ENCODE measurements around the gene VHLL. TPM values are rescaled to one million over a fixed set of nuclear protein-coding genes. Genes with fewer than 3 reads are reported as not detected.
A peak's percentile ranks its signal among the peaks of the same experiment; 100 is the strongest.

VHLL gene
- total RNA-seq, 1 donor from 2014 or later, result 0.46 TPM

DNA sequence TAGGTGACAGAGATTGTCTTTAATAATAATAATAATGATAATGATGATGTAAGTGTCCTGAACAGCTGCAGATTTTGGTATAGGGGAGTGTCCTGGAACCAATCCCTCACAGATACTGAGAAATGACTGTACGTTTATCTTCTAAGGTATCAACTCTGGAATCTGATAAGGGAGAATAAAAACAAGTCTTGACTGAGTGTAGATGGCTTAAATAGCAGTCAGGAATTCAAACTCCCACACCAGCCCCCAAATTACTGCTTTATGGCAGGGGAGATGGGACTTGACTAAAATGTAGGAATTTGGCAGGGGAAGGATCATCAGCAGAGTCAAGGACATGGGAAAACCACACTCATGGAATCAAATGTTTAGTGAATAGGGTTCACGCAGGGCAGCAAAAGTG lies 6.1 kb upstream of the VHLL start:
- no peaks in the 10 kb centered on the region for H3K9me3 Mint-ChIP-seq (ENCODE audit: low read depth)
- H3K4me1 Mint-ChIP-seq (ENCODE audit: low read depth), result no peaks in the 10 kb centered on the region
- no peak overlapping the region for H3K4me3 Mint-ChIP-seq (ENCODE audit: low read depth)
- H3K27me3 Mint-ChIP-seq, result no peaks in the 10 kb centered on the region
- H3K27ac Mint-ChIP-seq, result peak overlapping the region; percentile 64
- TF ChIP-seq, protein P1, sequence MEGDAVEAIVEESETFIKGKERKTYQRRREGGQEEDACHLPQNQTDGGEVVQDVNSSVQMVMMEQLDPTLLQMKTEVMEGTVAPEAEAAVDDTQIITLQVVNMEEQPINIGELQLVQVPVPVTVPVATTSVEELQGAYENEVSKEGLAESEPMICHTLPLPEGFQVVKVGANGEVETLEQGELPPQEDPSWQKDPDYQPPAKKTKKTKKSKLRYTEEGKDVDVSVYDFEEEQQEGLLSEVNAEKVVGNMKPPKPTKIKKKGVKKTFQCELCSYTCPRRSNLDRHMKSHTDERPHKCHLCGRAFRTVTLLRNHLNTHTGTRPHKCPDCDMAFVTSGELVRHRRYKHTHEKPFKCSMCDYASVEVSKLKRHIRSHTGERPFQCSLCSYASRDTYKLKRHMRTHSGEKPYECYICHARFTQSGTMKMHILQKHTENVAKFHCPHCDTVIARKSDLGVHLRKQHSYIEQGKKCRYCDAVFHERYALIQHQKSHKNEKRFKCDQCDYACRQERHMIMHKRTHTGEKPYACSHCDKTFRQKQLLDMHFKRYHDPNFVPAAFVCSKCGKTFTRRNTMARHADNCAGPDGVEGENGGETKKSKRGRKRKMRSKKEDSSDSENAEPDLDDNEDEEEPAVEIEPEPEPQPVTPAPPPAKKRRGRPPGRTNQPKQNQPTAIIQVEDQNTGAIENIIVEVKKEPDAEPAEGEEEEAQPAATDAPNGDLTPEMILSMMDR (IDR thresholded peaks at IDR 0.05; ENCODE audit: unreplicated experiment), result no peak
- peaks cover 13% of the 10 kb centered on the region for H3K36me3 Mint-ChIP-seq (ENCODE audit: insufficient read depth)
- no peak for DNase-seq (ENCODE audit: low spot score, unreplicated experiment)

DNA sequence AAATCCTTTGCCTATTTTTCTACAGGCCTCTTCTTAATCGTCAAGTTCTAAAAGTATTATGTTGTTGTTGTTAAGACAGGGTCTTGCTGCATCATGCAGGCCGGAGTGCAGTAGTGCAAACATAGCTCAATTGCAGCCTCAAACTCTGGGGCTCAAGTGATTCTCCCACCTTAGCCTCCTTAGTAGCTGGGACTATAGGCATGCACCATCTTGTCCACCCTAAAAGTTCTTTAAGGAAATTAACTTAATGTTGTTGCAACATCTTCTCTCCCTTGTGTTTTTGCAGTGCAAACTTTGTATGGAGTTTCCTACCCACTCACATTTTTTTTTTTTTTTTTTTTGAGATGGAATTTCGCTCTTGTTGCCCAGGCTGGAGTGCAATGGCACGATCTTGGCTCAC lies 4.1 kb upstream of the VHLL start:
- no peaks in the 10 kb centered on the region for H3K4me1 Mint-ChIP-seq (ENCODE audit: low read depth)
- peaks cover 8% of the 10 kb centered on the region for H3K36me3 Mint-ChIP-seq (ENCODE audit: insufficient read depth)
- TF ChIP-seq, protein P1 (IDR thresholded peaks at IDR 0.05; ENCODE audit: unreplicated experiment), result no peak
- no peak for DNase-seq (ENCODE audit: low spot score, unreplicated experiment)
- no peak overlapping the region for H3K4me3 Mint-ChIP-seq (ENCODE audit: low read depth)
- H3K27me3 Mint-ChIP-seq, result no peaks in the 10 kb centered on the region
- H3K9me3 Mint-ChIP-seq (ENCODE audit: low read depth), result no peaks in the 10 kb centered on the region
- no peak overlapping the region for H3K27ac Mint-ChIP-seq

DNA sequence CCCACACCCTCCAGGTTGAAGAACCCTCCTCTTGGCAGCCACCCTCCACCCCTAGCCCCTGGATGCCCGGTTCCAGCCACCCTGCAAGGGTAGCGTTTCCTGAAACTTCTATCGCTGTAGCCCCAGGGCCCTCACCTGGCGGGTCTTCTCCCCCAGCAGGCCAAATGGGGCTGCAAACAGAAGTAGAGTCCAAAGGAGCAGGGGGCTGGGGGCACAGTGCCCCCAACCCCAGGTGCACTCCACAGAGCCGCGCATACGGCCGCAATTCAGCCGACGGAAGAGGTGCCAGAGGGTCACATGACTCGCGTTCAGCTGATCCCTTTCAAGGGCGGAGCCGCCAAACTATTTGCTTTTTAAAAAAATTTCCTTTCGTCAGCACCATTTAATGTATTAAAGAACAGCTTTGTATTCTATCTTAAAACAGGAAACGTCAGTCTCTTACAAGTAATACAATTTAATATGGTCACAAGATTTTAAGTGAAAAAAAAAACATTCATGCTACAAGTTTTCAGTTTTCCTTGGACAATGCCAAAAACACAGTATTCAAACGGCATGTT lies 3.6 kb downstream of the VHLL start, which contains the start of gene GLMP:
GLMP (minus strand) TSS at position 289 of the 557 bp plus-strand sequence; CDS start at position 255, 34 bp downstream.
- Mint-ChIP-seq H3K9me3 (ENCODE audit: low read depth) (no peaks in the 10 kb centered on the region), H3K4me1 (ENCODE audit: low read depth) (peaks cover 19% of the 10 kb centered on the region), H3K27me3 (no peaks in the 10 kb centered on the region), H3K4me3 (ENCODE audit: low read depth) (peak within 1 kb of the TSS; percentile 87), H3K27ac (peak within 1 kb of the TSS; percentile 77), H3K36me3 (ENCODE audit: insufficient read depth) (no peaks in the 10 kb centered on the region)
- TF ChIP-seq, protein P1 (IDR thresholded peaks at IDR 0.05; ENCODE audit: unreplicated experiment), result no peak
- DNase-seq (ENCODE audit: low spot score, unreplicated experiment), result no peak

DNA sequence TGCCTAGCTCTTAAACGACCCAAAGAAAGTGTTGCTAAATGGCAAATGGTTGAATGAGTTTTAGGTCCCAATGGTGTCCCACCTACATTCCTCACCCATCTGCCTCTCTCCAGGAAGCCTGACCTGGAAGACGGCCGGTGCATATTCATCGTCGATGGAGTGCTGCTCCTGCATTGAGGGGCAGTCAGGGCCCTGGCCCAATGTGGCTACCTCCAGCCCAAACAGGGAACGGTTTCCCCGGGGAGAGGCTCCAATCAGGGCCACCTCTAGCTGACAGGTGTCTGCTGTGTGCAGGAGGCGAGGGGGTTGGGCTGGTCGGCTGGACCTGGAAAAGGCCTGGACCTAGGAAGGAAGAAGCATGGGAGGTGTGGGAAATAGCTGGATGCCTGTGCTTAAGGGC lies 5.2 kb downstream of the VHLL start:
- Mint-ChIP-seq H3K4me1 (ENCODE audit: low read depth) (peaks cover 19% of the 10 kb centered on the region), H3K27ac (no peak overlapping the region), H3K27me3 (no peaks in the 10 kb centered on the region), H3K36me3 (ENCODE audit: insufficient read depth) (no peaks in the 10 kb centered on the region), H3K4me3 (ENCODE audit: low read depth) (no peak overlapping the region), H3K9me3 (ENCODE audit: low read depth) (no peaks in the 10 kb centered on the region)
- TF ChIP-seq, protein P1 (IDR thresholded peaks at IDR 0.05; ENCODE audit: unreplicated experiment), result no peak
- no peak for DNase-seq (ENCODE audit: low spot score, unreplicated experiment)

DNA sequence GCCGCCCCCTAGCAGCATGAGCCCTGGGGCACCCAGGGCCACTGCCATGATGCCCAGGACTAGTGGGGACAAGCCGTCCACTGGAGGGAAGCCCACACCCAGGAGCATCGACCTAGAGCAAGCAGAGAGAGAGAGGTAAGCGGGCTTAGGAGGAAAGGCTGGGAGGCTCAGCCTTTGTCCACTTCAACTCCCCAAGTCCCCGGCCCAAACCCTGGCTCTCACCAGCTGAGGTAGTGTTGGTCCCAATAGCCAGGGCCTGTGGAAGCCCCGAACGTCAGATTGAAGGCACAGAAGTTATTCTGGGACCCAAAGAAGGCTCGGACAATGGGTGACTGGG lies 6.0 kb downstream of the VHLL start:
- Mint-ChIP-seq H3K4me3 (ENCODE audit: low read depth) (no peak overlapping the region), H3K4me1 (ENCODE audit: low read depth) (peaks cover 19% of the 10 kb centered on the region), H3K9me3 (ENCODE audit: low read depth) (no peaks in the 10 kb centered on the region), H3K27ac (no peak overlapping the region), H3K27me3 (no peaks in the 10 kb centered on the region), H3K36me3 (ENCODE audit: insufficient read depth) (peaks cover 1% of the 10 kb centered on the region)
- no peak for DNase-seq (ENCODE audit: low spot score, unreplicated experiment)
- TF ChIP-seq, protein P1 (IDR thresholded peaks at IDR 0.05; ENCODE audit: unreplicated experiment), result no peak
